ENCODE measurements around the gene MAZ.

DNA sequence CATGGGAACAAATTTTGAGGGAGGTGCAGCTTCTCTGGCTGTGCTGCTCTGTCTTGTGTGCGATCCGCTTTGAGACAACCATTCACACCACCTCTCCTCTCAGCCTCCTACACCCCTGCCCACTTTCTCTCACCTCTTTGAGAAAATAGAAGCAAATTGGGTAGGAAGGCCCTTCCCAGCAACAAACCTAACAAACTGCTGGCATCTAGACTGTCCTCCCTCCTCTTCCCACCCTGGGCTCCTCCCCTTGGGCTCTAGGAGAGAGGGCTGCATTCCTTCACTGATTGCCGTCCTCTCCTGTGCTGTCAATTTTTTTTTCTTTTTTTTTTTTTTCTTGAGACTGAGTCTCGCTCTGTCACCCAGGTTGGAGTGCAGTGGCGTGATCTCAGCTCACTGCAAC lies 43.2 kb downstream of the MAZ start:
- TF ChIP-seq CTCF (IDR thresholded peaks at IDR 0.05; ENCODE audit: insufficient read depth, low read length, poor library complexity, severe bottlenecking) (no peak), EZH2phosphoT487 (conservative IDR thresholded peaks at IDR 0.05; ENCODE audit: low read length) (no peak)

All from SU-DHL-6 (cell line).